SJSA1 (cell line): Measurements from ENCODE around the gene MCM3. TPM values are rescaled to one million over a fixed set of nuclear protein-coding genes. Genes with fewer than 3 reads are reported as not detected.

Experiments
- DNase-seq, 2 experiments: peaks; one replicate each; pipeline ENCODE4 v3.0.0-alpha.2; 2015 to 2020; ENCODE audit warnings: low spot score in 2 of 2, low read depth in 1 of 2
- H3K27ac ChIP-seq: fragments of 250-450 bp; sonication (Bioruptor Pico); 2 replicates; pipeline ENCODE4 v1.5.1; 2020; ENCODE audit warnings: mild to moderate bottlenecking, moderate library complexity
- H3K27me3 ChIP-seq: fragments of 250-450 bp; sonication (Bioruptor Pico); replicated peaks from 2 replicates; pipeline ENCODE4 v1.5.1; 2020; ENCODE audit warnings: mild to moderate bottlenecking, moderate library complexity
- H3K36me3 ChIP-seq: fragments of 250-450 bp; sonication (Bioruptor Pico); 2 replicates; pipeline ENCODE4 v1.5.1; 2020; ENCODE audit warnings: mild to moderate bottlenecking
- H3K4me1 ChIP-seq: fragments of 250-450 bp; sonication (Bioruptor Pico); replicated peaks from 2 replicates; pipeline ENCODE4 v1.6.1; 2021; ENCODE audit warnings: mild to moderate bottlenecking
- H3K4me3 ChIP-seq: fragments of 250-450 bp; sonication (Bioruptor Pico); 2 replicates; pipeline ENCODE4 v1.5.1; 2020; ENCODE audit warnings: mild to moderate bottlenecking
- H3K9me3 ChIP-seq: fragments of 250-450 bp; sonication (Bioruptor Pico); replicated peaks from 2 replicates; pipeline ENCODE4 v1.5.1; 2020; ENCODE audit warnings: mild to moderate bottlenecking
- total RNA-seq: library from RNA; depleted of rRNA; stranded (reverse); fragments of >200 nt; shearing (Covaris generic); gene quantifications from 2 replicates; pipeline ENCODE4 v1.2.3, GENCODE V29; 2014; rRNA removed

Gene MCM3
- total RNA-seq, 1 experiment from 2014 or later: 212 TPM

DNA sequence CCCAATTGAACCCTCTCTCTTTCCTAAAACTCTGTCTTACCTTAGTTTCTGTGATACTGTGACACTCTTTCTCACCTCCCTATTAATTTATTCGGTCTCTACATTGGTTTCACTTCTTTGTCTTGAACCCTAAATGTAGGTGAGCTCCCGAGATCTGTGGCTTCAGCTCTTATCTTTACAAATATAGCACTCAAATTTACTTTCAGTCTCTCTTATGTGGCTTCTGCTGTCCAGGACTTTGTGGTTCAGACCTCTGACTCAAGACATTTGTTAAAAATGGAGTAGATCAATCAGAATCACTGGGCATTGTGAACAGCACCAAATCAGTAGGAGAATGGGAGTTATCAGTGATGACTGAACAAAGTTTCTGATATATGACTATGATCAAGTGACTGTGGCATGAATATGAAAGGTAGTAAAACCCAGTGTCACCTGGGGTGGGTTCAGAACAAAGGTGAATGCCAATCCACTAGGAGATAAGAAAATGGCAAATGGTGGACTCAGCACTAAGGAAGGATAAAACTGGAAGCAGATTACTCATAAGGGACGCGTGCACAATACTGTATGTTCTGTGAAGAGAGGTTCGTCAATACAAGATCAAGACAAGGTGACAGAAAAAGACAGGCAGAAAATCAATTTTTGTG is 67.5 kb downstream of the MCM3 start:
- no peak for DNase-seq
- Histone ChIP-seq H3K36me3 (no peaks in the 10 kb centered on the region), H3K4me3 (no peak overlapping the region), H3K9me3 (no peaks in the 10 kb centered on the region), H3K27ac (no peak overlapping the region), H3K4me1 (no peaks in the 10 kb centered on the region), H3K27me3 (peaks cover 10% of the 10 kb centered on the region)

DNA sequence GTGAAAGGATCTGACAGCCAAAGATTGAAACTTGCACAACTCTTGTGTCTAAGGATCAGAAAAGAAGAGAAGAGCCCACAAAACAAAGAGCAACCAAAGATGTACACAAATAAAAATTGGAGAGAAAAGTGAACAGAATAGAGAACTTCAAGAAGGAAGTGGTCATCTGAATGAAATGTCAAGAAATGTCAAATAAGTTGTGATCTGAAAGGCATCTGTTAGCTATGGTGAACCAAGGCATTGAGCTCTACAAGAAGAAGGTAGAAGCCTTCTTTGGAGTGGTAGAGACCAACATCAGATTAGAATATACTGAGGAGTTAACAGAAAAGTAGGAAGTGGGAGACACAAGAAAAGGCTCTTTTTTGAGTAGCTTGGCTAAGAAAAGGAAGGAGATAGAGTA is 68.8 kb downstream of the MCM3 start:
- H3K27me3 ChIP-seq: peaks cover 10% of the 10 kb centered on the region; the same call in 1 of the 2 replicates
- H3K27ac ChIP-seq: no peak overlapping the region
- no peaks in the 10 kb centered on the region for H3K9me3 ChIP-seq
- H3K4me3 ChIP-seq: no peak overlapping the region
- H3K36me3 ChIP-seq: no peaks in the 10 kb centered on the region
- no peak for DNase-seq
- no peaks in the 10 kb centered on the region for H3K4me1 ChIP-seq

Other genes with a start within 250 kb of the MCM3 start
- gene PKHD1, start 197.1 kb downstream of the MCM3 start, total RNA-seq: under 0.01 TPM in 1 of 2 replicates, not detected in the other
- gene IL17A, start 98.4 kb downstream of the MCM3 start, total RNA-seq: not detected in 2 replicates
- not detected in 2 replicates for gene IL17F, start 40.2 kb downstream of the MCM3 start, total RNA-seq
- gene PAQR8, start 77.4 kb upstream of the MCM3 start, total RNA-seq: 5.8 and 10.0 TPM in 2 replicates
- 15.7 and 15.8 TPM in 2 replicates for gene EFHC1, start 135.6 kb upstream of the MCM3 start, total RNA-seq